ENCODE data around the gene TBPL1.
"Not testable (repeated sequence)": the region's sequence is repeated elsewhere in the genome, so short reads cannot be mapped to it uniquely, and the experiment has no call there.

Gene TBPL1

DNA sequence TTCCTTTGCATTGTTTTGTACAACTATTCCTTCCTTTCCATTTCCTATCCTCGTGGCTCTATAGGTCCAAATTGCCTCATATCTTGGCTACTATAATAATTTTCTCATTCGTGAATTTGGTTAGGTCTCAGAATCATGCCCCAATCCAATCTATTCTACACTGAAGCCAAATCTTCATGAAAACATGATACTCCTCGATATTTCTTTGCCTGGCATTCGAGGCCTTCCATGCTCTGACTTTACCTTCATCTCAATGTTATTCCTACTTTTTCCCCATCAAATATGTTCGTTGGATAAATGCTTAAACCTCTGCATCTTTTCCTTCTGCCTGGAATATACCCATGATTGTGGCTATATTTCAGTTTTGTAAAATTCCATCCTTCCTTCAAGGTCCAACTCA lies 33.7 kb upstream of the TBPL1 start:
- no peak for DNase-seq (ENCODE audit: low read depth)

GRCh38 chr6:133921249-133921859 lies 31.7 kb upstream of the TBPL1 start:
- H3K4me3 ChIP-seq (replicated peaks; ENCODE audit: low read depth, low read length), result peak overlapping the region; percentile 38
- DNase-seq (ENCODE audit: low read depth), result peak; percentile 88
- TF ChIP-seq, protein P1, sequence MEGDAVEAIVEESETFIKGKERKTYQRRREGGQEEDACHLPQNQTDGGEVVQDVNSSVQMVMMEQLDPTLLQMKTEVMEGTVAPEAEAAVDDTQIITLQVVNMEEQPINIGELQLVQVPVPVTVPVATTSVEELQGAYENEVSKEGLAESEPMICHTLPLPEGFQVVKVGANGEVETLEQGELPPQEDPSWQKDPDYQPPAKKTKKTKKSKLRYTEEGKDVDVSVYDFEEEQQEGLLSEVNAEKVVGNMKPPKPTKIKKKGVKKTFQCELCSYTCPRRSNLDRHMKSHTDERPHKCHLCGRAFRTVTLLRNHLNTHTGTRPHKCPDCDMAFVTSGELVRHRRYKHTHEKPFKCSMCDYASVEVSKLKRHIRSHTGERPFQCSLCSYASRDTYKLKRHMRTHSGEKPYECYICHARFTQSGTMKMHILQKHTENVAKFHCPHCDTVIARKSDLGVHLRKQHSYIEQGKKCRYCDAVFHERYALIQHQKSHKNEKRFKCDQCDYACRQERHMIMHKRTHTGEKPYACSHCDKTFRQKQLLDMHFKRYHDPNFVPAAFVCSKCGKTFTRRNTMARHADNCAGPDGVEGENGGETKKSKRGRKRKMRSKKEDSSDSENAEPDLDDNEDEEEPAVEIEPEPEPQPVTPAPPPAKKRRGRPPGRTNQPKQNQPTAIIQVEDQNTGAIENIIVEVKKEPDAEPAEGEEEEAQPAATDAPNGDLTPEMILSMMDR (IDR thresholded peaks at IDR 0.05; ENCODE audit: low read length, missing control alignments), result peak; percentile 90

More for the DNA sequence above, 33.7 kb upstream of the TBPL1 start:
- TF ChIP-seq, protein P1 (IDR thresholded peaks at IDR 0.05; ENCODE audit: low read length, missing control alignments), result no peak
- H3K4me3 ChIP-seq (replicated peaks; ENCODE audit: low read depth, low read length), result no peak overlapping the region

- DNase-seq (ENCODE audit: low read depth), result peak; percentile 90
- H3K4me3 ChIP-seq (replicated peaks; ENCODE audit: low read depth, low read length), result no peak overlapping the region
Measured at GRCh38 chr6:133923938-133924593, 29.0 kb upstream of the TBPL1 start.

GRCh38 chr6:133931221-133931620 lies 21.8 kb upstream of the TBPL1 start:
- not testable (repeated sequence) for H3K4me3 ChIP-seq (replicated peaks; ENCODE audit: low read depth, low read length); DNase-seq (ENCODE audit: low read depth)

More at GRCh38 chr6:133923938-133924593, 29.0 kb upstream of the TBPL1 start:
- TF ChIP-seq, protein P1 (IDR thresholded peaks at IDR 0.05; ENCODE audit: low read length, missing control alignments), result peak; percentile 88

- not testable (repeated sequence) for H3K4me3 ChIP-seq (replicated peaks; ENCODE audit: low read depth, low read length); DNase-seq (ENCODE audit: low read depth)
Measured at GRCh38 chr6:133936352-133936751, 16.7 kb upstream of the TBPL1 start.

DNA sequence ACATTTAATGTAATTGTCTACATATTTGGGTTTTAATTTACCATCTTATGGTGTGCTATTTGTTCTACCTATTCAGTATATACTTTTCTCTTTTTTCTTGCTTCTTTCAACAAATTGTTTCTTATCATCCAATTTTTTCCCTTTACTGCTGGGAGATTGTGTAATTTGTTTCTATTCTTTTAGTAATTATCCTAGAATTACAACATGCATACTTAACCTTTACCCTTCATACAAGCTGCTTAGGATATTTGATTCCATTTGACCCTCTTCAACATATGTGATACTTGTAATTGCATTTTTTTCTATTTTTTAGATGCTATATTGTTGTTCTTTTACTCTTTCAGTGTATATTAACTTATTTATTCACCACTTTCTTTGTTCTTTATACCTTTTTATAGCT lies 15.1 kb upstream of the TBPL1 start:
- no peak overlapping the region for H3K4me3 ChIP-seq (replicated peaks; ENCODE audit: low read depth, low read length)
- no peak for DNase-seq (ENCODE audit: low read depth)
- TF ChIP-seq, protein P1 (IDR thresholded peaks at IDR 0.05; ENCODE audit: low read length, missing control alignments), result no peak

DNA sequence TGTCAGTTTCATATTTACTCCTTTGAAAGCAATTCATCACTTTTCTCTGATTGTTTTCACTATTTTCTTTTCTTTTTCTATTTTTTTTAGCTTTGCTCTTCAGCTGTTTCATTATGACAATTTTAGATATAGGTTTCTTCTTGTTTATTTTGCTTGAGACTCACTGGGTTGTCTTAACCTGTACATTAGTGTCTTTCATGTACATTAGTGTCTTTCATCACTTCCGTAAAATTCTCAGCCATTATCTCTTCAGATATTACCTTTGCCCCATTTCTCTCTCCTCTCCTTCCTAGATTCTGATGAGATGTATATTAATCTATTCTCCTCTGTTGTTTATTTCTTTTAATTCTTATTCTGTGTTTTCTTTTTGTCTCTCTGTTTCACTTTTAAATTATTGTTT lies 14.5 kb upstream of the TBPL1 start:
- no peak overlapping the region for H3K4me3 ChIP-seq (replicated peaks; ENCODE audit: low read depth, low read length)
- DNase-seq (ENCODE audit: low read depth), result no peak
- TF ChIP-seq, protein P1 (IDR thresholded peaks at IDR 0.05; ENCODE audit: low read length, missing control alignments), result no peak
